Stimulated activated CD4-positive, alpha-beta T cell treated with anti-CD3 and anti-CD28 coated beads, Interleukin-12 subunit alpha, Interleukin-12 subunit beta, amount 100 ng/mL, for 48 hours (primary cell): Measurements from ENCODE around the gene COPG1.
A peak's percentile ranks its signal among the peaks of the same experiment; 100 is the strongest.
"Not testable (repeated sequence)": the region's sequence is repeated elsewhere in the genome, so short reads cannot be mapped to it uniquely, and the experiment has no call there.

ENCODE experiments used
- DNase-seq, 3 donors: peaks; one replicate each; pipeline ENCODE4 v3.0.0-alpha.2; 2020; ENCODE audit warnings: low read depth in 2 of 3, low spot score in 1 of 3

The COPG1 gene

DNA sequence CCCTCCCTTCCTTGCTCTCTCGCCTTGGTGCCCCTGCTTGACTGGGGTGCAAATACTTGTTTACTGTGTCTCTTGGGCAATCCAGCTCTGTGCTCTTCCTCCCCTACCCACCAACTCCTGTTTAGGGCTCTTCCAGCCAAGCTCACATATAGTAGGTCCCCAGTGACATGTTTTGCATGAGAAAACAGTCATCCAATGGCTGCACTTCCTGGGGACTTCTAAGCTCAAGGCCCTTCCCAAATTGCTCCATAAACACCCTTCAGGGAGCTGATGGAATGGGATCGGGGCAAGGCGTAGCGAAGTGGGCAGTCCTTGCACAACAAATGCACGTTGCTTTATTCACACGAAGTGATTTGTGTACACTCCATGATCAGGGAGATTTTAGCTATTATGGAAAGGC, 9.4 kb upstream of the COPG1 start:
- DNase-seq = no peak

DNA sequence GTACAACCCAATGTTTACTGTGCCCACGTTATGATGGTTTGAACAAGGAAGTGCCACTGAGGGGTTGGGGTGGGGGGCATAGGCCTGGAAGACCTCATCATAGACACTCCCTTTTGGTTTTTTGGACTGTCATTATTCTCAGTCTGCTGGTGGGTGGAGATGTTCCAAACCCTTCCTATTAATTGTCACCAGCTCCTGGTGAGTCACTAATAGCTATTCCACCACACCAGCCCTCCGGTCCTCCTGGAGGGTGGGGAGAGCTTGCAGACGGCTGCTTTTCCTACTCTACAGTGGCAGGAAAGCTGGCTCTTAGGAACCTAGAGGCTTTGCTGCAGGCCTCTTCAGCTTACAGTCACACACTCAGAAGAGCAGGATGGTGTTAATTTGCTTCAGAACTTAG, 9.0 kb upstream of the COPG1 start:
- DNase-seq = no peak

DNA sequence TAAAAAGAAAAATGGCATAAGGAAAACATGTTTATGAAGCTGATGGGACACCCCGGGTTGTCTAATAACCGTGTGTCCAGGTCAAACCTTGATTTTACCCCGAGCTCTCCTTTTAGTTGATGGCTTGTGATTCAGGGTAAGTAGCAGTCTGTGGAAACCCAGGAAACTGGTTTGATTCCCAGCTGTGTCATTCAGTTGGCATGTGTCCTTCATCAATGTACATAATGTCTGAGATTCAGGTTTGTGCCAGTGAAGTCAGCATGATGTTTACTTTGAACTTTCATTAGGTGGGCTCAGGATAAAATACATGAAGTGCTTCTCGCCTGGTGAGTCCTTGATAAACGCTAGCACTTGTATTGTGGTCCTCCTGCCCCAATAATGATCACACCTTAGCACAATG, 4.3 kb upstream of the COPG1 start:
- no peak for DNase-seq

DNA sequence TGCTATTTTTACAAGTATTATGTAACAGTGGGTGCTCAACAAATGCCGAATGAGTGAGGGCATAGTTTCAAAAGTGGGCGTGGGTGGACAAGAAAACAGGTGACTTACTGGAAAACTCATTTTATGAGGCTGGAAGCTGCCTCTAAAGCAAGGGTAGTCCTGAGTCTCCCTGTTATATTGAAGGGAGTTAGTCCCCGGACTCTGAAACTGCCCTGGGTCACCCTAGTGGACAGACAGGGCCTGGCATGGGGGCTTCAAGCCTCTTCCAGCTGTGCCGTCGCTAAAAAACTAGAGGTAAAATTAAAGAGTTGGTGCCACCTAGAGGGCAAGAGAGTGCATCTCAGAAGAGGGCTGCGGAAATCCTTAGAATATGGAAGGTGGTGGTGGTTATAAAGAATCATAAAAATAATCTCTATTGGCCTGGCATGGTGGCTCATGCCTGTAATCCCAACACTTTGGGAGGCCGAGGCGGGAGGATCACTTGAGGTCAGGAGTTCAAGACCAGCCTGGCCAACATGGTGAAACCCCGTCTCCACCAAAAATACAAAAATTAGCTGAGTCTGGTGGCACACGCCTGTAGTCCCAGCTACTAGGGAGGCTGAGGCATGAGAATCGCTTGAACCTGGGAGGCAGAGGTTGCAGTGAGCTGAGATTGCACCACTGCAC, 3.6 kb upstream of the COPG1 start:
- peak; percentile 54 to 75 (median 64) for DNase-seq

DNA sequence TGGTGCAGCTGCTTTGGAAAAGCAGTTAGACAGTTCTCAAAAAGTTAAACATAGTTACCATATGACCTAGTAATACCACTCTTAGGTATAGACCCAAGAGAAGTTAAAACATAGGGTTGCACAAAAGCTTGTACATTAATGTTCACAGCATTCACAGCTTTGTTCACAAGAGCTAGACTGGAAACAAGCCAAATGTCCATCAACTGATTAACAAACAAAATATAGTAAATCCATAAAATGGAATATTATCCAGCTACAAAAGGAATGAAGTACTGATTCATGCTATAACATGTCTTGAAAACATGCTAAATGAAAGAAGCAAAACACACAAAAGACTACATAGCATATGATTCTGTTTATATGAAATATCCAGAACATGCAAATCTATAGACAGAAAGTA, 2.8 kb upstream of the COPG1 start:
- DNase-seq = no peak

DNA sequence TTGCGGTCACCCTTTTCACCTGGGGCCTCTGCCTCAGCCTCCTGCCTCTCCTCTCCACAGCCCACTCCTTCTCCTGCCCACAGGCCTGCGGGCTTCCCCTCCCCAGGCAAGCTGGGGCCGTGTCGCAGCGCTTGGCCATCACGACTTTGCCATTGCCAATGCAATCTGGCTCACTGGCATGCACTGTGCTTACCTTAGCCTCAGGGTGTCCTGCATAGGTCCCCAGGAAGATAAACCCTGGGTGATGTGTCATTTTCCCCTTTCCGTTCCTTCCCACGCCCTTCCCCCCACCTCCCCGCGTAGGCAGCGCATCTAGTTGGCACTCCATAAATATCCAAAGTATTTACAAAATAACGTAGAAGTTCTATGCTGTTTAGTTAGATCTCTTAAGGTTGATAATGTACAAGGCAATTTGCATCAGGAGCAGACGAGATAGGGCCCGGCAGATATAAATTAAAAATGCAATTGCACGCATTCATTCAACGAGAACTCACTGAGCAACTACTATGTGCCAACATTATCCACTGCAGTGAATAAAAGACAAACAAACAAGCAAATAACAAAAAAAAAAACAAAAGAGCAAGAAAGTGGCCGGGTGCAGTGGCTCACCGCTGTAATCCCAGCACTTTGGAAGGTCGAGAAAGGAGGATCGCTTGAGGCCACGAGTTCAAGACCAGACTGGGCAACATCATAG, 973 bp upstream of the COPG1 start:
- no peak for DNase-seq

DNA sequence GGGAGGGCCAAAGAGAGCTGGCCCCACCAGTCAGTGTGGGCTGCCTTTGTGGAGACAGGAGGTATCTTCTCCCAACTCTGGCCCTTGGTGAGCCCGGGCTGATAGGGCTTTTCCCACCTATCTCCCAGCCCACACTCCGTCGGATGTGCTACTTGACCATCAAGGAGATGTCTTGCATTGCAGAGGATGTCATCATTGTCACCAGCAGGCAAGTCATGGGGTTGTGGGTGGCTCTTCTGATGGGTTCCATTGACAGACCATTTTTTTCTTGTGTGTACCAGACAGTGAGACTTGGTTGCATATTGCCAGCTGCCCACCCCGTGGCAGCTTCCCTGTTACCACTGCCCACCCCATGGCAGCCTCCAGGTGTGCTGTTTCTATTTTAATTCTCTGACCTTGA, 3.3 kb downstream of the COPG1 start:
- DNase-seq = no peak

DNA sequence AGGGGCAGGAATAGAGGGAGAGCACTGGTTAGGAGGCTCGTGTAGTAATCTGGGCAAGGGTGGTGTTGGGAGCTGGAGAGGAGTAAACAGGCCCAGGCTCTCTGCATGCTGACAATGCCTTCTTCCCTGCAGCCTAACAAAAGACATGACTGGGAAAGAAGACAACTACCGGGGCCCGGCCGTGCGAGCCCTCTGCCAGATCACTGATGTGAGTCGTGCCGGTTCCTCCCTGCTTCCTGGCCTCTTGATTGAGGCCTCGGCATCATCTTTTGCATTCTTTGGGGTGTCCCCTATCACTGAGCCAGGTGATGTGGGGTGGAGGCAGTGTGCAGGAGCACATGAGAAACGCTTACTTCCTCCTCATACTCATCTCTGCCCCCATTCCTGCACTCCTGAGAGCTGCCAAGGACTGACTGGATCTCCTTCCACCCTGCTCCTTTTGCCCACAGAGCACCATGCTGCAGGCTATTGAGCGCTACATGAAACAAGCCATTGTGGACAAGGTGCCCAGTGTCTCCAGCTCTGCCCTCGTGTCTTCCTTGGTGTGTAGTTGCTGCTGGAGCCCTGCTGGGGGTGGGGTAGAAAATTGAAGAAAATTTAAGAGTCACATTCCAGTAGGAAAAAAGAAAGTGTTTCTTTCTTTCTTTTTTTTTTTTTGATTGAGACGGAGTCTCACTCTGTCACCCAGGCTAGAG, 5.3 kb downstream of the COPG1 start:
- DNase-seq = no peak

DNA sequence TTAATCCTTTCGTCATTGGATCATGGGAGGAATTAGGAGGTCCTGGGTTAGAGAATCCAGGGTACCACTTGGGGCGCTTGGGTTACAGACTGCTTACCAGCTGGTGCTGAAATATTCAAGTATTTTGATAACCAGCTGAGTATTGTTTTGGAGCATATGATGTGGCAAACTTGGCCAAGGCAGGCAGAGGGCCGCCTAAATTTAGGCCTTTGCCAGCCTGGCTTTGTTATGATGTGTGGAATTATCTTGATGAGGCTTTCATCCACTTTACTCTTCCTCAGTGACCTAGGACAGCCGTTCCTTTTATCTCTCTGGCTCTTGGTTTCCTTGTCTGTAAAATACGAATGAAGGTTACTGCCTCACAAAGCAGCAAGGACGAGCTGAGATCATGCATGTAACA, 6.9 kb downstream of the COPG1 start:
- no peak for DNase-seq

DNA sequence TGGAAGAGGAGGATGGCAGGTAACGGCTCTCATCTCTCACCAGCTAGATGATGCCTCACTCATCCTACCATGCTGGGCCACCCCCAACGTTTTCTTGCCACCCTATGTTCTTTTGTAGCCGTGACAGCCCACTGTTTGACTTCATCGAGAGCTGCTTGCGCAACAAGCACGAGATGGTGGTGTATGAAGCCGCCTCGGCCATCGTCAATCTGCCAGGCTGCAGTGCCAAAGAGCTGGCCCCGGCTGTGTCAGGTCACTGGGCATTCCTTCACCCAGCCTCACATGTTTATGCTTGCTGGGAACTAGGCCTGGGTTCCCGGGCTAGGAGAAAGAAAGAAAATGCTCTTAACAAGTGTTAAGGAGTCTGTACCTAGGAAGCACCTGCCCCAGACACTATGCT, 8.2 kb downstream of the COPG1 start:
- no peak for DNase-seq

DNA sequence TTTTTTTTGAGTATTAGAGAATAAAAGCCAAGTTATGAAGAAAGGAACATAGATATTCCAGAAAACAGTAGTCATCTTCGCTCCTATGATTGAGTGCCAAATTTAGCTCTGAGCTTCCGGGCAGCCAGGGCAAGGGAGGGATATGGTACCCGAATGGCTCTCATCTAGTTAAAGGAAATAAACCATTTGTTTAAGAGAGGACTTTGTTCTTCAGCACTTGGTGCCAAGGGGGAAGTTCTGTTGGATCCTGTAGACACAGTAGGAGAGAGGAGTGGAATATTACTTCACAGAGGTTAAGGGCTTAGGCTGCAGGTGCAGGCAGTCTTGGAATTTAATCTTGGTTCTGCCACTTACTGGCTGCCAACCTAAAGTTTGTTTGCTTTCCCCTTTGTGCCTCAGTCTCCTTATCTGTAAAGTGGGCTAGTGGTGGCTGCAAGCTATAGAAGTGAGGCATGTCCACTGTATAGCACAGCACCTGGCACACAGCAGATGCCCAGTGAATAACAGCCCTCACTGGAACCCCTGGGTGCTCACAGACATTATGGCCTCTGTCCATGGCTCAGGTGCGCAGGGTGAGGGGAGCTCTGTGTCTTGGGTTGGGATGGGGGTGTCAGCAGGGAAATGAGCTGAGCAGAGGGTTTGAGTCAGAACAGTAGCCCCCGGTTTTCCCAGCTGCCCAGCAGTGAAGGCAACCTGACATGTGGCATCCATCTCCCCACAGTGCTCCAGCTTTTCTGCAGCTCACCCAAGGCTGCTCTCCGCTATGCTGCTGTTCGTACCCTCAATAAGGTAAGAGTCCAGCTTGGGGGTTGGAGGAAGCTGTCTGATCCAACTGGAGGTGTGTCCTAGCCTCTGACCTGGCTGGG, 10.4 kb downstream of the COPG1 start:
- DNase-seq = no peak

DNA sequence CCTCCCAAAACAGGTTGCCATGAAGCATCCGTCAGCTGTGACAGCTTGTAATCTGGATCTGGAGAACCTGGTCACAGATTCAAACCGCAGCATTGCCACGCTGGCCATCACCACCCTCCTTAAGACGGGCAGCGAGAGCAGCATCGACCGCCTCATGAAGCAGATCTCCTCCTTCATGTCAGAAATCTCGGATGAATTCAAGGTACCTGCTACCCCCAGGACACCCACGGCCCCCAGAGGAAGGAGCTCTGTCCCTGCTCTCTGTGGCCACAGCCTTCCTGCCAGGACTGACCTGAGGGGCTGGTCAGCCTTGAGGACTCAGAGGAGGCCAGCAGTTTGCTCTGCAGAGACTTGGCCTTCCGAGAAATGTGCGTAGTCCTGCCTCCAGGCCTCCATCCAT, 11.2 kb downstream of the COPG1 start:
- DNase-seq = no peak

DNA sequence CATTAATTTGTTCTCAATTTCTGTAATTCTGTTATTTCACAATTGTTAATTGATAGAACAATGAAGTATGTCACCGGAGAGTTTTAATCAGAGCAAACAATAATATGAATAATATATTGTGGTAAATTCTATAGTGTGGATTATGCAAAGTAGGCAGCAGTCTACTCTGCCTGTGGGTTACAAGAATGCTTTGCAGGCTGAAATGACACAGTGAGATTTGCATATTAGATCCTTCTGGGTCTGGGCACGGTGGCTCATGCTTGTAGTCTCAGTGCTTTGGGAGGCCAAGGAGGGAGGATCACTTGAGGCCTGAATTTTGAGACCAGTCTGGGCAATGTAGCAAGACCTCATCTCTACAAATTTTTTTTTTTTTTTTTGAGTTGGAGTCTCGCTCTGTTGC, 12.5 kb downstream of the COPG1 start:
- DNase-seq = no peak

DNA sequence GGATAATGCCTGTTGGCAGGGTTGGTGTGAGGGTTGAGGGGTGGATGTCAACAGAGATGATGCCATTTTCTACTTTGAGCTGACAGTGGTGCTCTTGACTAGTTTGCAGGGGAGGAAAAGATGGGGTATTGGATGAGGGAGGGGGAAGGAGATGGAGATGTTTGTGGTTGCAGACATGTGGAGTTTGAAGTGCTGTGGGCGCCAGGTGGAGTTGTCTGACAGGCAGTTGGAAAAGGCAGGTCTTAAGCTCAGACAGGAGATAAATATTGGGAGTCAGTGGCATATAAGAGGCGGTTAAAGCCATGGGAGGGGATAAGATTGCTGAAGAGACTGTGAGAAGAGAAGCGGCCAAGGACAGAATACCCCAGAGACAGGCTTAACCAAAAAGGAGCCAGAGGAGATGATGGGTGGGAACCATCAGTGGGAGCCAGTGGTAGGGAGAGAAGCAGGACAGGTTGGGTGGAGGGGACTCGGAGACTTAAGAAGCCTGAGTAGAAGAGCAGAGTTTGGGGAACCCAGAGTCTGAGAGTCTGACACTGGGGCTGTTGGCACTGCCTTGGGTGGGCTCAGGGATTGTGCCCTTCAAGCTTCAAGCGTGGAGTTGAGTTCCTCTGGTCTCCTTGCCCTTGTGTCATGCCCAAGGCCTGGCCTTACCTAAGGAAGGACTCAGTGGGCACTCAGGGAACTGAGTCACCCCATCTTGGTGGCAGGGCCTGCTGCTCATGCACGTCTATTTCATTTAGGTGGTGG, 13.9 kb downstream of the COPG1 start:
- DNase-seq = no peak

DNA sequence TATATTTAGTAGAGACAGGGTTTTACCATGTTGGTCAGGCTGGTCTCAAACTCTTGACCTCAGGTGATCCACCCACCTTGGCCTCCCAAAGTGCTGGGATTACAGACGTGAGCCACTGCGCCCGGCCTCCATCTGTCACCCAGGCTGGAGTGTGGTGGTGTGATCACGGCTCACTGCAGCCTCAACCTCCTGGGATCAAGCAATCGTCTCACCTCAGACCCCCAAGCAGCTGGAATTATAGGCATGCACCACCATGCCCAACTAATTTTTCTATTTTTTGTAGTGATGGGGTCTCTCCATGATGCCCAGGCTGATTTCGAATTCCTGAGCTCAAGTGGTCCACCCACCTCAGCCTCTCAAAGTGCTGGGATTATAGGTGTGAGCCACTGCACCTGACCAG, 15.6 kb downstream of the COPG1 start:
- not testable (repeated sequence) for DNase-seq

DNA sequence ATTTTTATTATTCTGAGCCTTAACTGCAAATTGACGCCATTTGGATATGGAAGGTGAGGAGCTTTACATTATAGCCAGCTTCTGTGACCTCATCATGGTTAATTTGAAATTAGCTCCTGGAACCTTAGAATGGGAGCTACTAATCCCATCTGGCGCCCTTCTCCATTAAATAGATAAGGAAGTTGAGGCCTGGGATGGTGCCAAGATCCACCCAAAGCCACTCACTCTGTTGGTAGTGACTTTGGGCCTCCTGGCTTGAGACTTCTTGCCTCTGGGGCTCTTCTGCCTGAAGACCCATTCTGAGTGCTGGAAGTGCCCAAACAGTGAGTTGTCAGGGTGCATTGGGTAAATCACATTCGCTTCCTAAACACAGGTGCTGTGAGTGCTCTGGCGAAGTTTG, 17.2 kb downstream of the COPG1 start:
- DNase-seq = no peak

DNA sequence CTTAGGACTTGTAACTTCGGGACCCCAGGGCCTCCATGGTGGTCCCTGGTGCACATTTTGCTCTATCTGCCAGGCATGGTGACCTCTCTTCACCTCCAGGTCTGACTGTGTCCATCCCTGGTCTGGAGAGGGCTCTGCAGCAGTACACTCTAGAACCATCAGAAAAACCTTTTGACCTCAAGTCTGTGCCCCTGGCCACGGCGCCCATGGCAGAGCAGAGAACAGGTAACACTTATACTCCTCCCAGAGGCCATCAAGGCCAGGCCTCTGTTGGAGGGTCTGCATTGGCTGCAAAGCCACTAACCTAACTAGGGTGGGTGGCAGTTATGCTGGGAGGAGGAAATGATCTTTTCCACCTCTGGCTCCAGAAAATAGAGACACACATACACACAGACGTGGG, 19.0 kb downstream of the COPG1 start:
- DNase-seq = no peak

DNA sequence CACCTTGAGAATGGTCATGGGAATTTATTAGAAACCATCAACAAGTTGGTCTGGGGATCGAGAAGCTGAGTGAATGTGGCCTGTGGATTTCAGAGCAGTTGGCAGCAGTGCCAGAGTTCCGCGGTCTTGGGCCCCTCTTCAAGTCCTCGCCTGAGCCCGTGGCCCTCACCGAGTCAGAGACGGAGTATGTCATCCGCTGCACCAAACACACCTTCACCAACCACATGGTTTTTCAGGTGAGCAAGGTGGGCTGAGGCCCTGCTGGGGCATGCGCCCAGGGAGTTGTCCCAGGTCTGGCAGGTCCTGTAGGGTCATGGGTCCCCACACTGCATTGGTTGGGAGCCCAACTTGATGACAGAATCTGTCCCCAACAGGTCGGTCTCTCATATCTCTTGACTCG, 22.3 kb downstream of the COPG1 start:
- no peak for DNase-seq

DNA sequence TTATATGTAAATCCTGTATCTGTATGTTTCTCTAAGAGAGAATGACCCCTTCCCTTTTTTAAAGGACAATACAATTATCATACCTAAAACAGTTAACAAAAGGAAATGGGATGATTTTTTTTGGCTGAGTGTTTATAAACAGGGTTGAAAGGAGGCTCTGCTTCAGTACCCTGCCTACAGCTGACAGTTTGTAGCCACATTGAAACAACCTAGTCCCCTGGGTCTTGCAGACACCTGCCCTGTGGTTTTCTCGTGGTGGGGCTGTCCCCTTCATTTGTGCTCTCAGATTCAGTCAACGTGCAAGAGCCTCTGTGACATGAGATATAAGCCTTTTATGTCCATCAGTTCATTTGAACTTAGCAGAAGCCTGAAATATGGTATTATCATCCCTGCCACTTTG, 27.0 kb downstream of the COPG1 start:
- DNase-seq = no peak

DNA sequence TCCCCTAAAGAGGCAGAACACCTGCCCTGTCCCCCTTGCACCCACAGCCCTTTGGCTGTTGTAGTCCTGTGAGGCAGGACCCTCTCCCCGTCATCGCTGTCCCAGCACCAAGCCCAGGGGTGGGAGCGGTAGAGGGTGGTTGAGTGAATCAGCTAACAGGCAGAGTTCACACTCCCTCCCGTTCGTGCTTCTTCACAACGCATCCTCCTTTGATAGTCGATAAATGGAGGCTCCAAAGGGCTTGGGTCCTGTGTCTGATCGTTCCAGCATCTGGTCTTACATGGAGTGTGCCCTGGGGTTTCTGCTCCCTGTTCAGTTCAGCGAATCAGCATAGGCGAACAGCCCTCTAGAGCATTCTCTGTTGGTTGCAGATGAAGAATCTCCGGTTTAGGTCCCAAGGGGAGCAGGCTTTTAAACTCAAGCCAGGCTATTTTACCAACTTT, 28.4 kb downstream of the COPG1 start:
- no peak for DNase-seq

DNA sequence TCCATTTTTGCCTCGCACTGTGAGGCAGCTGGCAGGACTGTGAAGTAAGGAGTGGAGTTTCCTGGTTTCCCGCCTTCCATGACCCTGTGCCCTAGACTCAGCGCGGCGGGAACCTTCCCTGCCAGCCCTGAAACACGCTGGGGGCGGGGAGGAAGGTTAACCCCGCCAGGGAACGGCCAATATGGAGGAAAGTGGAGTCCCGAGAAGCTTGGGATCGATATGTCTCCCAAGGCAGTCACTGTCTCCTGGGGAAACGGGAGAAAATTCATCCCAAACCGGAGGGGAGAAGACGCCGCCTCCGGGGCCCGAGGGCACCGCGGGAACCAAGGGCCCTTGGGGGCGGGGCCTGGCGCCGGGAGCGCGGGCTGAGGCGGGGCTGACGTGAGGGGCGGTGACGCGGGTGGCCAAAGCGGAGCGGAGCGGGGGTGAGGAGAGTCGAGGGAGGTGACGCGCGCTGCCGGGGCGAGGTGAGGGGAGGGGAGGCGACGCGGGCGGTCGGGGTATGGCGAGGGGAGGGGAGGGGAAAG, 29.1 kb downstream of the COPG1 start, which contains the start of gene HMCES:
HMCES (plus strand) TSS at position 432 of the 527 bp plus-strand sequence. CDS start 863 bp downstream, outside the sequence.
- DNase-seq = peak; percentile 83 to 93 (median 89)
